GM21390 (cell line): Measurements from ENCODE around the gene ZDHHC5.

ENCODE experiments used
- ATAC-seq: cut with Tn5 transposase; IDR thresholded peaks from one replicate; pipeline ENCODE4 v1.9.1; 2021; ENCODE audit not compliant: unreplicated experiment

Gene ZDHHC5, protein sequence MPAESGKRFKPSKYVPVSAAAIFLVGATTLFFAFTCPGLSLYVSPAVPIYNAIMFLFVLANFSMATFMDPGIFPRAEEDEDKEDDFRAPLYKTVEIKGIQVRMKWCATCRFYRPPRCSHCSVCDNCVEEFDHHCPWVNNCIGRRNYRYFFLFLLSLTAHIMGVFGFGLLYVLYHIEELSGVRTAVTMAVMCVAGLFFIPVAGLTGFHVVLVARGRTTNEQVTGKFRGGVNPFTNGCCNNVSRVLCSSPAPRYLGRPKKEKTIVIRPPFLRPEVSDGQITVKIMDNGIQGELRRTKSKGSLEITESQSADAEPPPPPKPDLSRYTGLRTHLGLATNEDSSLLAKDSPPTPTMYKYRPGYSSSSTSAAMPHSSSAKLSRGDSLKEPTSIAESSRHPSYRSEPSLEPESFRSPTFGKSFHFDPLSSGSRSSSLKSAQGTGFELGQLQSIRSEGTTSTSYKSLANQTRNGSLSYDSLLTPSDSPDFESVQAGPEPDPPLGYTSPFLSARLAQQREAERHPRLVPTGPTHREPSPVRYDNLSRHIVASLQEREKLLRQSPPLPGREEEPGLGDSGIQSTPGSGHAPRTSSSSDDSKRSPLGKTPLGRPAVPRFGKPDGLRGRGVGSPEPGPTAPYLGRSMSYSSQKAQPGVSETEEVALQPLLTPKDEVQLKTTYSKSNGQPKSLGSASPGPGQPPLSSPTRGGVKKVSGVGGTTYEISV

DNA sequence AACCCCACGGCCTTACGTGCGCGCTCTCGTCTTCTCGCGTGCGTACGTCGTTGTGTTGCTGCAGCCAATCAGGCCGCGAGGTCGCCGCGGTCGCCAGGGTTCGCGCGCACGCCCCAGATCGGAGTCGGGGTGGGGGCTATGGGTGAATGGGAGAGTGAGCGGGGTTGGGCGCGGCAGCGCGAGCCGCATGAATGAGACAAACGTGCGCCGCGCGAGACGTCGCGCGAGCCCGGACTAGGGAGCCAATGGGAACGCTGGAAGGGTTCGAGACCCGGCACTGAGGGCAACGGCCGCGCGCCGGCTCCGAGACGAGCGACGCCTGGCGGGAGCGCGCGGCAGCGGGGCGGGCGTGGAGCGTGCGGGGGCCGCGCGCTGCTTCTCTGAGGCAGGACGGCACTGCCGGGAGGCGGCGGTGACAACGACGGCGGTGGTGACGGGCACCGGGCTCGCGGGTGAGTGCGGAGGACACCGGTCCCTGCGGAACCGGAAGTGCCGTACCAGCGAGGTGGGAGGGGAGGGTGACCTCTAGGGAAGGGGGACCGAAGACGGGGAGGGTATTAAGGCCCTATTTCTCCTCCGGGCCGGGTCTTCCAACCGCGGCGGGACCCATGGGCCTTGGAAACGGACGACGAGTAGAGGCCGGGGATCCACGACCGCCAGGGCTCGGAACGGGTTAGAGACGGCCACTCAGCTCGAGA lies at the start of gene ZDHHC5:
ZDHHC5 (plus strand) TSS at position 379 of the 698 bp plus-strand sequence. CDS start 4,977 bp downstream, outside the sequence.
- ATAC-seq, result peak; percentile 82

DNA sequence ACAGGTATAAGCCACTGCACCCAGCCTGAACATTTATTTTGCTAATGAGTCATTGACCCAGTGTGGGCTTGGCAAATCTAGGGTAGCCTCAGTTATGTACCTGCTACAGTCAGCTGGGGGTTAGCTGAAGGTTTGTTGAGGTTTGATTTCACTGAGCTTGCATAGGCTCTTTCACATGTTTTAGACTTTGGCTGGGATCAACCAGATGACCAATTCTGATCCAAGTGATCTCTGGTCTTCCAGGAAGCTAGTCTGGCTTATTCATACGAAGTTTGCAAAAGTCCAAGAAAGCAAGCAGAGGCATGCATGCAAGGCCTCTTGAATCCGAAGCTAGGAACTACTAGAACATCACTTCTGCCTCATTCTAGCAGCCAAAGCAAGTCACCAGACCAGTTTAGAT lies 49.5 kb upstream of the ZDHHC5 start:
- no peak for ATAC-seq

- ATAC-seq, result no peak
These were observed 48.6 kb upstream of the ZDHHC5 start for GRCh38 chr11:57619331-57619730.

DNA sequence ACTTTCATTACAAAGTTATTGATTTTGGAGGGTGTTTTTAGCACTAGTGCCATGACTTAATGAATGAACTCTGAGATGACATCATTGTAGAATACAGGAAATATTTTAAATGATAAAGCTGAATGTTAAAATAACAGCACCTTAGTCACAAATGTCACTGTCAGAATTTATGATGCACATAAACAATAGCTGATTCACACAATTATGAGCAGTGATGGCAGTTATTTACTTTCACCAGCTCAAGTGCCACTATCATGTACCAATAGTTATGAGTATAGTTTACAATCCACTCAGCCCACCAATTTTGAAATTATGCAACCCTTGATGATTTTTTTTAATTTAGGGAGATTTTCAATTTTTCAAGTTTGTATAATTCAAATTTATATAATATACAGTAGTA lies 47.4 kb upstream of the ZDHHC5 start:
- ATAC-seq, result no peak

DNA sequence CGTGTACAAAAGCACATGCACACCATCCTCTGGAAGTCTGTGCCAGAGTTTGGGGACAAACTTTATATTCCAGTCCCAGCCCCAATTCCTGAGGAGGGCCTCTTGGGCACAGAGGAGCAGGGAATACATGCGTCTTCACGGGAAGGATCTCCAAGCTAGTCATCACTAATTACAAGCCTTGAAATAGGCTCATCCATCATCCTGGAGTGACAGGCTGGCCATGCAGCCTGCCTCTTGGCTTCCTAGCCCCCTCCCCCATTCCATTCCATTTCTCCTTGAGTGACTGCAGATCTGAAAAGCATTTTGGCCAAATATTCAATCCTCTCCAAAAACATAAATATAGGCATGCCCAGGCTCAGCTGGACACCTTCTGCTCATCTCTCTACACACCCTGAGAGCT lies 45.7 kb upstream of the ZDHHC5 start:
- ATAC-seq, result no peak

DNA sequence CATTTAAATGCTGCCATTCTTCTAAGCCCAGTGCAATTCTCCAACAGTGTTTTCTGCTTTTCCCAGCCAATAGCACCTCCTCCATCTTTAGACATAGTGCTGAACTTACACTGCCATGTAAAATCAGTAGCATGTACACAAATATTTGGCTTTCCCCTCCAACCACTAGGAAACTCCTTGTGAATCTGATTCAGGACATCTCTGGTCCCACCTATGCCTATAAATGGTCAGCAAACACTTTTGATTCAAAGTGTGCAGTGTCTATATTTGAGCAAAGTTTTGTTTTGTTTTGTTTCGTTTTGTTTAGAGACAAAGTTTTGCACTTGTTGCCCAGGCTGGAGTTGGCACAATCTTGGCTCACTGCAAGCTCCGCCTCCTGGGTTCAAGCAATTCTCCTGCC lies 43.0 kb upstream of the ZDHHC5 start:
- ATAC-seq, result no peak

- no peak for ATAC-seq
These were observed 41.0 kb upstream of the ZDHHC5 start for GRCh38 chr11:57626895-57627294.

GRCh38 chr11:57630171-57630570 lies 37.7 kb upstream of the ZDHHC5 start:
- no peak for ATAC-seq

- no peak for ATAC-seq
These were observed 35.8 kb upstream of the ZDHHC5 start for GRCh38 chr11:57632116-57632515.

DNA sequence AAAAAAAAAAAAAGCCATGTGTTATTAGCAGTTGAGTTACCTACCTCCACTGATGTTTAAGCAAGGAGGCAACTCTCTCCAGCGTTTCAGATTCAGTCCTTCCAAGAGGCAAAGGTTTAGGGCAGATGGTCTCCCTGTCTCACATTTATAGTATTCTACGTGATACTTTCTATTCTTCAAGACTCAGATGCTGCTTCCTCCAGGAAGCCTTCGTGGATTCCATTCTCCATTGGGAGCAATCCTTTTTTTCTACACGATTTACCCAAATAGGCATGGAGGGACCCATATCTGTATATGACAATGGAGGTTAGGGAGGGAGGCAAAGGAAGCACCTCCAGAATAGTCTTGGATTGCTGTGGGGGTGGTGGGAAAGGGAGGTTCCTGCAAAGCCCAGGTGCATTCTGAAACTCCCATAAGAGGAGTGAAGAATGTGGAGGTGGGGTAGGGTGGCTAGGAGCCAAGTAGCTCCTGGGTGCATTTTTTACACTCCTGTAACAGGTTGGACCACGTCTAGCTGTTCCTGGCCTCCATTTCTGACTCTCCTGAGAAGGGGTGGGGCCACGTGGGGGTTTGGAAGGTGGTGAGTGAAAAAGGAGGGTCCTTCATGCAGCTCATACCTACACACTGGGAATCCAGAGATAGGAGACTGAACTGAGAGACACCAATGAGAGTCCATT lies 34.4 kb upstream of the ZDHHC5 start:
- no peak for ATAC-seq

GRCh38 chr11:57634311-57634710 lies 33.6 kb upstream of the ZDHHC5 start:
- no peak for ATAC-seq

DNA sequence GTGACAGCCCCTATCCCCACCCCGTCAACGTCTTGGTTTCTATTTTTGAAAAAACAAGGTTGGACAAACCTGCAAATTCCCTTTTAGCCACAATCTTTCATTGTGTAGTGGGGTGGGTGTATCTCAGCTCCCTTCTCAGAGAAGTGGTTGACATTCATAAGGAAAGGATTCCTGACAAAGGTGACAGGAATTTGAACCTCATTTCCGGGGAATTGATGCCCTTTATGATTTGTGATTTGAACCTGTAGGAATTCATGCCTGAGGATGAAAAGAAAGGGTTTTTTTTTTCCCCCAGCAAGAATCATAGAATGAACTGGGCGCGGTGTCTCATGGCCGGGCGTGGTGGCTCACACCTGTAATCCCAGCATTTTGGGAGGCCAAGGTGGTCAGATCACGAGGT lies 32.7 kb upstream of the ZDHHC5 start:
- ATAC-seq, result no peak

DNA sequence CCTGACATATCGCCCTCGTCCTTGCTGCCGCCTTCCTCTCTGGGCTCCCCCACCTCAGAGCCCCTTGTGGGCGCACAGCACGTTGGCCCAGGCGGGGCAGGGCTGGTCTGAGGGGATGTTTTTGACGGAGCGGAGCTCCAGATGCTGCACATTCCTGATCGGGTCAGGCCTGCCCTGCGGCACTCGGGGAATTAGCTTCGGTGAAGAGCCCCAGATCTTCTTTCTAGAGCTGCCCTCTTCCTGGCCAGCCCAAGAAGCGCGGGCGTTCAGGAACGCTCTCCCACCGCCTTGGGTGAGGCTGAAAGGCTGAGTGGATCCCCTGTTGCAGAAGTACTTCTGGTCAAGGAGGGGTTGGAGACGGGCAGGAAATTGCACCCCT lies 30.3 kb upstream of the ZDHHC5 start:
- no peak for ATAC-seq

- no peak for ATAC-seq
These were observed 29.7 kb upstream of the ZDHHC5 start for GRCh38 chr11:57638005-57638781.

- ATAC-seq, result no peak
These were observed 29.0 kb upstream of the ZDHHC5 start for GRCh38 chr11:57638811-57639320.

DNA sequence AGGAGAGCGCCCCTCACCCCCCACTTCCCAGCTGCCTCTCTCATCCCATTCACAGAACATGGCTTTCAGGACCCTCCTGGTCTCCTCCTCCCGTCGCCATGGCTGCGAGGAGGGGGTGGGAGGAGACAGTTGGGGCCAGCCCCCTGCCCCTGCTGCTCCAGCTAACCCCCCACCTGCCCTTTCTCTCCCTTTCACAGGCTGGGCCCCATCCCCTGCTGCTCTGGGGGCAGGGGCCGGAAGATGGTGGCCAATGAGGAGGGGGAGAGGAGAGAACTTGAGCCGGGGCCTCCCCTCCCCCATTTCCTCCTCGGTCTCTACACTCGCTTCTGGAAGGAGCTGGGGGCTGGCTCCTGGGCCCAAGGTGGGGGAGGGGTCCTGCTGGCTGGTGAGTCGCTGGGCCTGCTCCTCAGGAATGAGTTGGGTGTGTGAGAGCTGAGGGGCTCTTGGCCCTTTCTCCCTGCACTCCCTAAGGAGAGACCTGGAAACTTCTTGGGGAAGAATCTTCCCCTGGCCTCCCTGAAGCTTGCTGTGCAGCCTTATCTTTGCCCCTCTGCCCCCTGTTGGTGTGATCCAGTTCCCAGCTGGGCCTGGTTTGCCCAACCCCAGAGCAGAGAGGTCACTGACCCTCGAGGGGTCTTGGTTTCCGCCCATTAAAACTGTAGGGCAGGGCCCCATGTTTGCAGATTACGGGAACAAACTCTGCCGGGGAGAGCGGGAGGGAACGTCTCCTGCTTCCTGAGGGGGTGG lies 28.4 kb upstream of the ZDHHC5 start:
- ATAC-seq, result no peak

DNA sequence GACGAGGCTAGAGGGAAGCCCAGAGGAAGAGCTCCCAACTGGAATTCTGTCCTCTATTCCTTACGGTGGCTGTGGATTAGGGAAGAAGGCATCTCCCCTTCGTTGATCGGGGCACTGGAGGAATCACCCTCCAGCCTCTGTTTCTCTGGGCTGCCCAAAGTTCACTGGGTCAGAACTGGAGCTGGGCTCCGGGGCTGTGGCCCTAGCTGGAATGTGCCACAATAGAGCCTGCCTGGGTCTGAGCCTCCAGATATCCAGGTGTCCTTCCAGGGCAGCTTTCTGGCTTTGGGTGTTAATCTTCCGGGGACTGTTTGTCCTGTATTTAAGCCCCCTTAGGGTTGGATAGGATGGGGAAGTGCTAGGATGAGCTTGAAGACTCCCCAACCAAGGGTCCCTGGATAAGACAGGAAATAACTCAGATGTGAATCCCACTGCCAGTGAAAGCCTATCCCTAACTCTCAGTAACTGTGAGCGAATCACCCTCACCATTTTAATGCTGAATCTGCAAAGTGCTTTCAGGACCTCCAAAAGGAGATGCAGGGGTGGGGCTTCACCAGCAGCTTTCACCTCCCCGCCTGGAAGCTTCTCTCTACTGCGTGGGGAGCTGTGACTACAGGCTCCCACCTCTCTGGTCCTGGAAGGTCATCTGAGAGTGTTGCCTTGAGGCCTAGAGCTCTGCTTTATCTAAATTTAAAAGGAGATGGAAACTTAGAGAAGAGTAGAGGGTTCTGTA lies 27.7 kb upstream of the ZDHHC5 start:
- ATAC-seq, result no peak

DNA sequence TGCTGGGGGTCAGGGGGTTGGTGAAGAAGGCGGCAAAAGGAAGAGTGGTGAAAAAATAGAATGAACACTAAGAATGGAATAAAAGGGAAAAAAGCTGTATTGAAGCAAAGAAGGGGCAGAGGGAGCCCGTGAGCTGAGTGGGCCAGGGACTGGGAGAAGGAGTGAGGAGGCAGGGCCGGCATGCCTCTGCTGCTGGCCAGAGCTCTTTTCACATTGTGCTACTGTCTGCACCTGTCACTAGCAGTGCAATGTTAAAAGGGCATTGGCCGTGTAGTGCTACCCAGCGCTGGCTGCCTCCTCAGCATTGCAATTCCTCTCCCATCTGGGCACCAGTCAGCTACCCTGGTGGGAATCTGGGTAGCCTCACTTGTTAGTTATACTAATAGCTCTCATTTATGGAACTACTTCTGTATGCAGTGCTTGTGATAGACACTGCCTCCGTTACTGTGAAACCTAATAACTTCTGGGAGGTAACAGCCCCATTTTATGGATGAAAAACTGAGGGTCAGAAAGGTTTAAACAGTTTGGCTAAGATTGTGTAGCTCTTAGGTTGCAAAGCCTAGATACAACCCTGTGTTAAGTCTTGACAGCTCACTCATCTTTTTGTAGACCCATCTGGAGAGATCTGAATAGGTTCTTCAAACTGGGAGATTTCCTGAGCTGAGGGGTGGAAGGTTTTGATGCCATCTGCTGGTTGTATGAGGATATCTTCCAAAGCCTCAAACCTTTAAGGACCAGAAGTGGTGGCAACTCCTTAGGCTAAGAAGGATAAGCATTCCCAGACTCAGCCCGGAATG lies 26.7 kb upstream of the ZDHHC5 start:
- no peak for ATAC-seq
